A673 (cell line): ENCODE measurements around the gene CCSER1.

Source experiments
- CTCF ChIP-seq: fragments of 300-800, 200-600 bp; sonication (generic); conservative IDR thresholded peaks from 2 replicates; pipeline ENCODE4 v1.5.1; 2017; ENCODE audit warnings: low read depth, mild to moderate bottlenecking, antibody characterized with exemption, low read length, moderate library complexity, mixed read lengths
- EZH2 ChIP-seq: fragments of 200-600 bp; sonication (generic); IDR thresholded peaks from 2 replicates; pipeline ENCODE4 v1.6.1; 2017; ENCODE audit warnings: borderline replicate concordance, low read depth, mild to moderate bottlenecking, mixed read lengths, antibody characterized with exemption, low read length; ENCODE audit not compliant: poor library complexity, severe bottlenecking

- TF ChIP-seq CTCF (no peak), EZH2 (no peak)
These were observed 368.0 kb downstream of the CCSER1 start for GRCh38 chr4:90495211-90495610.
